SH-SY5Y (cell line): Measurements from ENCODE around the gene SEMA3G.

ENCODE experiments used
- GATA2 ChIP-seq: IDR thresholded peaks from 2 replicates; pipeline ENCODE4 v1.6.1; 2011; ENCODE audit warnings: mild to moderate bottlenecking, low read depth, low read length
- GATA3 ChIP-seq: IDR thresholded peaks from 2 replicates; pipeline ENCODE4 v1.6.1; 2011; ENCODE audit warnings: low read depth, mild to moderate bottlenecking, low read length, moderate library complexity

SEMA3G gene

GRCh38 chr3:52444860-52445793 lies at the start of gene SEMA3G:
SEMA3G (minus strand) TSS chr3:52445103; CDS start chr3:52445027, 76 bp downstream.
- no peak for TF ChIP-seq GATA3
- TF ChIP-seq GATA2 = no peak

GRCh38 chr3:52494445-52494844 lies 49.5 kb upstream of the SEMA3G start:
- no peak for TF ChIP-seq GATA2
- no peak for TF ChIP-seq GATA3

- TF ChIP-seq GATA2 (no peak), GATA3 (no peak)
Measured at GRCh38 chr3:52493232-52494017, 48.5 kb upstream of the SEMA3G start.

GRCh38 chr3:52492059-52492458 lies 47.2 kb upstream of the SEMA3G start:
- TF ChIP-seq GATA2 (no peak), GATA3 (no peak)

- TF ChIP-seq GATA3 (no peak), GATA2 (no peak)
Measured at GRCh38 chr3:52490939-52491526, 46.1 kb upstream of the SEMA3G start.

GRCh38 chr3:52490035-52490938 lies 45.4 kb upstream of the SEMA3G start:
- no peak for TF ChIP-seq GATA3
- no peak for TF ChIP-seq GATA2

- TF ChIP-seq GATA3 = no peak
- no peak for TF ChIP-seq GATA2
Measured at GRCh38 chr3:52489453-52489852, 44.5 kb upstream of the SEMA3G start.

GRCh38 chr3:52488746-52489145 lies 43.8 kb upstream of the SEMA3G start:
- TF ChIP-seq GATA3 (no peak), GATA2 (no peak)

- TF ChIP-seq GATA3 (no peak), GATA2 (no peak)
Measured at GRCh38 chr3:52487788-52488691, 43.1 kb upstream of the SEMA3G start.

- TF ChIP-seq GATA2 = no peak
- no peak for TF ChIP-seq GATA3
Measured at GRCh38 chr3:52487050-52487787, 42.3 kb upstream of the SEMA3G start.

- TF ChIP-seq GATA2 = no peak
- no peak for TF ChIP-seq GATA3
Measured at GRCh38 chr3:52484680-52485461, 40.0 kb upstream of the SEMA3G start.
